NCI-H2171 treated with DMSO at 0.1 percent for 48 hours (cell line): Measurements from ENCODE around the gene ATRN.
"Not testable (repeated sequence)": the region's sequence is repeated elsewhere in the genome, so short reads cannot be mapped to it uniquely, and the experiment has no call there.

ENCODE experiments used
- DNase-seq: peaks from one replicate; lab custom pipeline; 2025; lab: John Stamatoyannopoulos, UW

The ATRN gene

DNA sequence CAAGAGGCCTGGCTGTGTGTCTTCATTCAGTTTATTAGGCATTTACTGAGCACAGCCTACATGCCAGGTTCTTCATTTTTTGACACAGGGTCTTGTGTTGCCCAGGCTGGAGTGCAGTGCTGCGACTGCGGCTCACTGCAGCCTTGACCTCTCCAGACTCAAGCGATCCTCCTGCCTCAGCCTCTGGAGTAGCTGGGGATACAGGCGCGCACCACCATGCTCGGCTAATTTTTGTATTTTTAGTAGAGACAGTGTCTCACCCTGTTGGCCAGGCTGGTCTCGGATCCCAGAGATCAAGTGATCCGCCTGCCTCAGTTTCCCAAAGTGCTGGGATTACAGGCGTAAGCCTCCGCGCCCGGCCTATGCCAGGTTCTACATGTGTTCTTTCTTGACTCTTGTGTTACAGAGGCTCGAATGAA lies 601 bp upstream of the ATRN start:
- DNase-seq: no peak

DNA sequence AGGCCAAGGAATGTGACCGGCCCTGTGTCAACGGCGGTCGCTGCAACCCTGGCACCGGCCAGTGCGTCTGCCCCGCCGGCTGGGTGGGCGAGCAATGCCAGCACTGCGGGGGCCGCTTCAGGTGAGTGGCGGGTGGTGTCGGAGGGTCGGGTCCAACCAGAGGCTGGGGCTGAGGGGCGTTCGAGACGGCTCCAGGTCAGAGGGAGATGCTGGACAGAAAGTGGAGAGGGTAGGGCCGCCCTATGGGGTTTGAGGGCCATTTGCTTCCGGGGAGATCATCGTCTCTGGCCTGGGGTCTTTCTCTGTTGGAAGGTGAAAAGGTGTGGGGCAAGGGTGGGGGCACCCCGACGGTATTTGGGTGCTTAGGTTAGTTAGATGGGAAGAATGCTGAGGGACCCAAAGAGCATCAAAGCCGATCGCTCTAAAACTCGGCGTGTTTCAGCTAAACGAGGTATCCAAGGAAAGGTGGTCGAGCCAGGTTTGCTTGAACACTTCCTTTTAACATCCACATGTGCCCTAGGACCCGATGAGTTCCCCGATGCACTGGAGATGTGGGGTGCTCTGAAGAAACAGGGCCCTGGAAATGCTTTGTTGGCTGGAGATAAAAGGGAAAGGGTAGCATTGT lies 691 bp downstream of the ATRN start:
- no peak for DNase-seq

DNA sequence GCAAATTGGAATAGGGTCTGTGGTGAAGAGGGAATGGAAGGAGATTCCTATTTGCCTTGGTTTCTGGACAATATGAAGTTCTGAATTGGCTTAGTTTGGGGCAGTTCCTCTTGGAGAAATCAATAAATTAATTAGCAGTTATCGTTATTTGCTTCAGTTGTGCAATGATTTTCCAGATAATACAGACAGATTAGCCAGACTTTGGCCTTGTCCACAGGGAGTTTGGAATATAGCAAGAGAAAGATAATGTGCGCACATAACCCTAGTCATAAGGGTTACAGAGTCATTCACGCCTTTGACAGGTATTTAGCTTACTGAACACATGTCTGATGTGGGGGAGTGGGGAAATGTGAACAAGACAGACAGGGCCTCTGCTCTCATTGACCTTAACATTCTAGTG lies 1.3 kb downstream of the ATRN start:
- DNase-seq: no peak

DNA sequence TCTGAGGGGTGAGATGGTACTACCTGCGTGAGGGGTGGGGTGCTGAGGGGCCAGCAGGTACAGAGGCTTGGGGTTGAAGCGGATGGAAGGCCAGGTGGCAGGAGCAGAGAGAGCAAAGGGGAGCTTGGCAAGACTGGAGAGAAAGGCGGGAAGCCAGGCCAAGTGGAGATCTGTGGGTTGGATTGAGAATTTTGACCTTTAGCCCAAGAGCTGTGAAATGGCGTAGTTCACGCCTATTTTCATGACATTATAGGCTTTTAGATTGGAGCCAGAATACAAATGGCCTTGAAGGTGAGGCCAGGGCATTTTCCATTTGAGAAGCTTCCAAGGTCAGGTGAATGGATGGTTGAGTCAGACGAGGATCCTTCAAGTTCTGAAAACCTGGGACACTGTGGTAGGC lies 2.5 kb downstream of the ATRN start:
- DNase-seq: no peak

DNA sequence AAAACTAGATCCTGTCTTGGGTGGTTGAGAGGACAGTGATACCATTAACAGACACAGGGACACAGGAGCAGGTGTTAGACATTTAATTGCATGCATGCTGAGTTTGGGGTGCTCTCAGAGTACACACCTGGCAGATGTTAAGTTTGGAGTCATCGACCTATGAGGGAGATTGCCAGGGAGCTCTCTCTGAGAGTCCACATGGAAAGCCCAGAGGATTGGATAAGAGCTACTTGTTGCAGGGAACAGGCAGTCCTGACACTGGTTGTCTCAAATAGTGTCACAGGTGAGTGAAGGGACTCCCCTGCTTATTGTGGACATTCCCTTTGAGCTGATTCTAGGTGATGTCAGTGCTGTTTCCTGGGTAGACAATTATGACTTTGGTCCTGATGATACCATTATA lies 3.1 kb downstream of the ATRN start:
- DNase-seq: peak; percentile 10

DNA sequence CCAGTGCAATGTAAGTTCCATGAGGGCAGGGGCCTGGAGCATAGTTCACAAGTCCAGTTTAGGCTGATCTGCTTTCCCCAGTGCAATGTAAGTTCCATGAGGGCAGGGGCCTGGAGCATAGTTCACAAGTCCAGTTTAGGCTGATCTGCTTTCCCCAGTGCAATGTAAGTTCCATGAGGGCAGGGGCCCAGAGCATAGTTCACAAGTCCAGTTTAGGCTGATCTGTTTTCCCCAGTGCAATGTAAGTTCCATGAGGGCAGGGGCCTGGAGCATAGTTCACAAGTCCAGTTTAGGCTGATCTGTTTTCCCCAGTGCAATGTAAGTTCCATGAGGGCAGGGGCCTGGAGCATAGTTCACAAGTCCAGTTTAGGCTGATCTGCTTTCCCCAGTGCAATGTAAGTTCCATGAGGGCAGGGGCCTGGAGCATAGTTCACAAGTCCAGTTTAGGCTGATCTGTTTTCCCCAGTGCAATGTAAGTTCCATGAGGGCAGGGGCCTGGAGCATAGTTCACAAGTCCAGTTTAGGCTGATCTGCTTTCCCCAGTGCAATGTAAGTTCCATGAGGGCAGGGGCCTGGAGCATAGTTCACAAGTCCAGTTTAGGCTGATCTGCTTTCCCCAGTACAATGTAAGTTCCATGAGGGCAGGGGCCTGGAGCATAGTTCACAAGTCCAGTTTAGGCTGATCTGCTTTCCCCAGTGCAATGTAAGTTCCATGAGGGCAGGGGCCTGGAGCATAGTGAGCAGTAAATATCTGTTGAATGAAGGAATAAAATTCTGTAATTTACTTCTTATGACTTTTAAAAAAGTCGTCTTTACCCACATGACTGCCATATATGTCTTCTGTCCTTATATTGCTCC lies 6.4 kb downstream of the ATRN start:
- not testable (repeated sequence) for DNase-seq

DNA sequence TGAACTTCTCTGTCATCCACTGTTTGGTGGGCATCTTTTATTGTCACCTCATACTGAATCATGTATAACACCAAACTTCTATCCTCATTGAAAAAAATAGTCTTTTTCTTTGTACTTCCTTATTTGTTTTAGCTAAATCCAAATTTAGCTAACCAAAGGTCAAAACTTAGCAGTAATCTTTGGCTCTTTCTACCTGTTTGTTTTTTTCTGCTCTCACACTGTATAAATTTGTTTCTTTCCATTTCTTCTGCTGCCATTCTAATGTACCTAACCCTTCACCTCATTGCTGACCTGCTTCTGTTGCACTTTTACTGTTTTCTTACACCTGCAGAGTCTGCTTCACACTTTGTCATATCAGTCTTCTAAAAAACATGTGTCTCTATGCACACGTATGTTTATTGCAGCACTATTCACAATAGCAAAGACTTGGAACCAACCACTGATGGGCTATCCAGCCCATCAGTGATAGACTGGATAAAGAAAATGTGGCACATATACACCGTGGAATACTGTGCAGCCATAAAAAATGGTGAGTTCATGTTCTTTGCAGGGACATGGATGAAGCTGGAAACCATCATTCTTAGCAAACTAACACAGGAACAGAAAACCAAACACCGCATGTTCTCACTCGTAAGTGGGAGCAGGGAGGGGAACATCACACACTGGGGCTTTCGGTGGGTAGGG lies 7.2 kb downstream of the ATRN start:
- no peak for DNase-seq

DNA sequence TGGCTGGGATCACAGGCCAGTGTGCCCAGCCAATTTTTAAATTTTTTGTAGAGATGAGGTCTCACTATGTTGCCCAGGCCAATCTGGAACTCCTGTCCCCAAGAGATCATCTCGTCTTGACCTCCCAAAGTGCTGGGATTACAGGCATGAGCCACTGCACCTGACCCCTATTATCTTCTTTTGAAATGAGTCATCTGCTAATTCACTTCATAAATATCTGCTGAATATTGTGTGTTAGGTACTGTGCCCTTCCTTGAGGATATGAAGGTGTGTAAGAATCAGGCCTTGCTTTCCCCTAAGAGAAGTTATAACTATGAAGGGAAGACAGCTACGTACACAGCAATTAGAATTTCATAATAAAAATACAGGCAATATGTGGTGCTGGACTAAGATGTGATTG lies 8.2 kb downstream of the ATRN start:
- DNase-seq: no peak

DNA sequence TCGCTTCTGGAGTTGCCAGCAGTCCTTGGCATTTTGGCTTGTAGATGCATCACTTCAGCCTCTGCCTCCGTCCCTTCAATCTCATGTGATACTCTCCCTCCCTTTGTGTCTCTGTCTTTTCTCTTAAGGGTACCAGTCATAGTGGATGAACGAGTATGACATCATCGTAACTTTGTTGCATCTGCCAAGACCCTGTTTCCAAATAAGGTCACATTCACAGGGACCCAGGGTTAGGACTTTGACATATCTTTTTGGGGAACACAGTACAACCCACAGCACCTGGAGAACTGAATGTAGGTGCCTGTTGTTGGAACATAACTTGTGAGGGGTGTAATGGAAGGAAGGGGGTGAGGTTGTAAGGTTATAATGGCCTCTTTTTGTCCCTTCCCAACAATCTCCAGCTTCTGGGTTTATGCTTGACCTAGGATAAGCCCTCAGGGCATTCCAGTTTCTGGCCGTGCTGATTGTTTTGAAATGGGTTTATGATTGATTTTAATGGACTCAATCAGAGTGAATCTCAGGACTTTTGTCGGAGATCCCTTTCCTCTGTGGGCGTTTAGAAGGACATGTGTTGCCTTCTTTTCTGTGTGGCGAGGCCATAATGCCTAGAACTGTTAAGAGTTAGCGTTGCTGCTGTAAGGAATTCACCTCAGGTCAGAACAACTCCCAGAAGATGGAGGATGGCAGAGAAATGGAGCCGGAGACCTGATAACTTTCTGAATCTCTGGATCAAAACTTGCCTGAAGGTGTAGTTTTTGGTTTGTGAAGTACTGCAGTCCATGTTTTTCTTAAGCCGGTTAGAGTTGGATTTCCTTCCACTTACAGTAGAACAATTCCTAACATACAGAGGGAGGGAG lies 9.2 kb downstream of the ATRN start:
- DNase-seq: no peak

DNA sequence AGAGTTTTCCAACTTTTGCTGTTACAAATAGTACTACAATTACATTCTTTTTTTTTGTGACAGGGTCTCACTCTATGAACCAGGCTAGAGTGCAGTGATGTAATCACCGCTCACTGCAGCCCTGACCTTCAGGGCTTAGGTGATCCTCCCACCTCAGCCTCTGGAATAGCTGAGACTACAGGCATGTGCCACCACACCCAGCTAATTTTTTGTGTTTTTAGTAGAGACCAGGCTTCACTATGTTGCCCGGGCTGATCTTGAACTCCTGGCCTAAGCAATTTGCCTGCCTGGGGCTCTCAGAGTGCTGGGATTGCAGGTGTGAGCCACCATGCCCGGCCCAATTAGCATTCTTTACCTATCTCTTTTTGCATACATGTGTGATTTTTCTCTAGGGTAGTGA lies 12.5 kb downstream of the ATRN start:
- no peak for DNase-seq

DNA sequence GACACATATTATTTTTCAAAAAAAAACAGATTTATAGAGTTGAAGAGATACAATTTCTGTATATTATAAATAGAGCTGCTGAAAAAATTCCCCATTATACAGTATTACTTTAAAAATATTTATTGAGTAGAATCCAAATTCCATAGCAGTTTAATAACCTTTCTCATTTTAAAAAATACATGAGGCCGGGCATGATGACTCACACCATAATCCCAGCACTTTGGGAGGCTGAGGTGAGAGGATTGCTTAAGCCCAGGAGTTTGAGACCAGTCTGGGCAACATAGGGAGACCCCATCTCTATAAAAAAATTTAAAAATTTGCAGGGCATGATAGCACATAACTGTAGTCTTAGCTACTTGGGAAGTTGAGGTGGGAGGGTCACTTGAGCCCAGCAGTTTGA lies 13.0 kb downstream of the ATRN start:
- DNase-seq: no peak

DNA sequence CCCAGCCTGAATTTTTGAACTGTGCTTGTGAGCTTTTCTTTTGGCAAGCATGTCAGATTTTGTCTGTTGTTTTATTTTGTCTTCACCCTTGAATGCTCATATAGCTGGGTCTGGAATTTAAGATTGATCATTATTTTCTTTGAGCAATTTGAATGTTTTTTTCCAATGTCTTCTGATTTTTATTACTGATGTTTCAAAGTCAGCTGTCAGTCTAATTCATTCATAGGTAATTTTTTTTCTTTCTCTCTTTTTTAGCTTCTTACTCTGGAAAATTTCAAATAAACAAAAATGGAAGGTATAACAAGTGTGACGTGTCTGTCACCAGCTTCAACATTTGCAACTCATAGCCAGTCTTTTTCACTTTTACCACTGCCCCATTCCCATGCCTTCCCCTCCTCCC lies 15.1 kb downstream of the ATRN start:
- no peak for DNase-seq

DNA sequence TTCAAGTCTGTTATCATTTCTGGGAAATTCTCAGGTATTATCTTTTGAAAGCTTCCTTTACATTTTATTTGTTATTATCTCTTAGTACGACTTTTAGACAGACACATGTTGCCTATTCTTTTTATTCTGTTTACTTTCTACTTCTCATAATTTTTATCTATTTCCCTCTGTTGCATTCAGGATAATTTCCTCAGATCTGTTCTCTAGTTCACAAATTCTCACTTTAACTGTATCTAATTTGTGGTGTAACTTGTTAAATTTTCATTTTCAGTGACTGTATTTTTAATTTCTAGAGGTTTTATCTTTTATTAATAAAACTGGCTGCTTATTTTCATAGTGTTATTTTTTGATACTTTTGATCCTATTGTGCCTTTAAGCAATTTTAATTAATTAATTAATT lies 16.0 kb downstream of the ATRN start:
- DNase-seq: no peak

DNA sequence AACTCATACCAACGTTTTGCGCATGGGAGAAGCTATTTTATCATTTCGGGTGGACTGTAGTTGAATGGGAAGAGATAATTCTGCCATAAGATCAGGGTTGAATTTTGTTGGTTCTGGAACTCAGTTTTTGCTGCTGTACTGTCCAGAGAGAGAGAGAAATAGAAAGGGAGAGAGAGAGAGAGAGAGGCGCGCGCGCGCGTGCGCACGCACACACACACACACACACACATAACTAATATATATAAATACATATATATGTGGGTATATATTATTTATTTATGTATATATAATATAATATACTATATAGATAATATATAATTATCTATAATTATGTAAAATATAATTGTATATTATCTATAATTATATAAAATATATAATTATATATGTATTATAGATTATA lies 21.9 kb downstream of the ATRN start:
- DNase-seq: no peak

DNA sequence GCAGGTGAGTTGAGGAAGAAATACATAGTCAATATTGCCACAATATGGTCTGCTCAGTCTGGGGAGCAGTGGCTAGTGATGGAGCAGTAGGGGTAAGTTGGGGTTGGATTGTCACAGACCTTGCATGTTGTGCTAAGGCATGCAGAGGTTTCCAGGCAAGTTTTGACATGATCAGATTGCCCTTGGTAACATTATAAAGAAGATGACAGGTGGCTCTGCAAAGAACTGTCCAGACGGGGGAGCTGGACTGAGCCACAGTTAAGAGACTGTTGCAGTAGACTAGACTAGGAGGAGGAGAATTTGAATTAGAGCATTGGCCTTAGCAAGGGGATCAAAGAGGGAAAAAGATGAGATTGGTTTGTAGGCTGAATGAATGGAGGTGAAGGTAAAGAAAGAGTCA lies 23.4 kb downstream of the ATRN start:
- DNase-seq: no peak

DNA sequence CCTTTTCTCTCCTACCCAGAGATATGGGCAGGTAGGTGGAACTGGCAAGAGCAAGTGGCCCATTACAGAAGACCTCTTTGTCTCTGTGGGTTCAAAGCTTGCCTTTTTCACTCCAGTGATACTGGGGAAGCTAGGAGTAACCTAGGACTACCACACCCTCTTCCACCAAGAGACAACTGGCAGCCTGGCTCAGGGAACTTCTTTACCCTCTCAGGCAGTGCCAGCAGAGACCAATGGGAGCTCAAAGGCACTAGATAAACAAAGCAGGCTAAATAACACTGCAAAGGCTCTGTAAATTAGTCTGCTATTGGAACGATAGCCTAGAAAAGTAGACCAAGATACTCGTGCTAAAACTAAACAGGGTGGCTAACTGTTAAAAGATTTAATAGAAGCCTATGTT lies 32.1 kb downstream of the ATRN start:
- no peak for DNase-seq

DNA sequence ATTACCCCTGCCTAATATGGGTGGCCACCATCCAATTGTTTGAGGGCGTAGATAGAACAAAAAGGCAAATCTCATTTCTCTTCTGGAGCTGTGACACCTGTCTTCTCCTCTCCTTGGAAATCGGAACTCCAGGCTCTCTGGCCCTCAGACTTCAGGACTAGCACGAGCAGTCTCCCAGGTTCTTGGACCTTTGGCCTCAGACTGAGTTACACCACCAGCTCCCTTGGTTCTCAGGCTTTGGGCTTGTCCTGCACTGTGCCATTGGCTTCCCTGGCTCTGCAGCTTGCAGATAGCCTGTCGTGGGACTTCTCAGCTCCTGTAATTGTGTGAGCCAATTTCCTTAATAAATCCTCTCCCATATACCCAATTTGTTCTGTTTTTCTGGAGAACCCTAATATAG lies 34.3 kb downstream of the ATRN start:
- no peak for DNase-seq

DNA sequence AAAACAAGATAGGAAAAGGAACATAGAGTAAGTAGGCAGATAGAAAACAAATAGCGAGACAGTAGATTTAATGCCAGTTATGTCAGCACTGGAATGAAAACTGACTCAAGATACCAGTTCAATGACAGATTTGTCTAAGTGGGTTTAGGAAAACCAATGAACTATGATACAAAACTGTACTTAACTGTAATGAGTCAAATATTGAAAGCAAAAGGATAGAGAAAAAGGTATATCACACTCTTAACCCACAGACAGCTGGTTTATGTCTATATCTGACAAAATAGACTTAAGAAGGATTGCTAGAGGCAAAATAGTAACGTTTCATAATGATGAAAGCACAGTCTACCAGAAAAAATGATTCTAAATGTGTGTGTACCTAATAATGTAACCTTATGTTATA lies 38.2 kb downstream of the ATRN start:
- no peak for DNase-seq

DNA sequence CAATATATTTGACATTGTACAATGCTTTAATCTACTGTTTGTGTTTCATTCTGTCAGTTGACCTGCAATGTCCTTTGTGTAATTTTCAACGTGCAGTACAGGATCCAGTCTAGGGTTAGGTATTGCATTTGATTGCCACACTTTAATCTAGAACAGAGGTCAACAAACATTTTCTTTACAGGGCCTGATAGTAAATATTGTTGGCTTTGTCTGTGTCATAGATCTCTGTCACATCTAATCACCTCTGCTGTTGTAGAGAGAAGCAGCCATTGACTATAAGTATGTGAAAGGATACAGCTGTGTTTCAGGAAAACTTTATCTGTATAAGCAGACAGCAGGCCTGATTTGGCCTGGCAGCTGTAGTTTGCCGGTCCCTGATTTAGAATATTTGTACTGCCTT lies 39.3 kb downstream of the ATRN start:
- DNase-seq: no peak

DNA sequence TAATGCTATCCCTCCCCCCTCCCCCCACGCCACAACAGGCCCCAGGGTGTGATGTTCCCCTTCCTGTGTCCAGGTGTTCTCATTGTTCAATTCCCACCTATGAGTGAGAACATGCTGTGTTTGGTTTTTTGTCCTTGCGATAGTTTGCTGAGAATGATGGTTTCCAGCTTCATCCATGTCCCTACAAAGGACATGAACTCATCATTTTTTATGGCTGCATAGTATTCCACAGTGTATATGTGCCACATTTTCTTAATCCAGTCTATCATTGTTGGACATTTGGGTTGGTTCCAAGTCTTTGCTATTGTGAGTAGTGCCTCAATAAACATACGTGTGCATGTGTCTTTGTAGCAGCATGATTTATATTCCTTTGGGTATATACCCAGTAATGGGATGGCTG lies 41.4 kb downstream of the ATRN start:
- not testable (repeated sequence) for DNase-seq

DNA sequence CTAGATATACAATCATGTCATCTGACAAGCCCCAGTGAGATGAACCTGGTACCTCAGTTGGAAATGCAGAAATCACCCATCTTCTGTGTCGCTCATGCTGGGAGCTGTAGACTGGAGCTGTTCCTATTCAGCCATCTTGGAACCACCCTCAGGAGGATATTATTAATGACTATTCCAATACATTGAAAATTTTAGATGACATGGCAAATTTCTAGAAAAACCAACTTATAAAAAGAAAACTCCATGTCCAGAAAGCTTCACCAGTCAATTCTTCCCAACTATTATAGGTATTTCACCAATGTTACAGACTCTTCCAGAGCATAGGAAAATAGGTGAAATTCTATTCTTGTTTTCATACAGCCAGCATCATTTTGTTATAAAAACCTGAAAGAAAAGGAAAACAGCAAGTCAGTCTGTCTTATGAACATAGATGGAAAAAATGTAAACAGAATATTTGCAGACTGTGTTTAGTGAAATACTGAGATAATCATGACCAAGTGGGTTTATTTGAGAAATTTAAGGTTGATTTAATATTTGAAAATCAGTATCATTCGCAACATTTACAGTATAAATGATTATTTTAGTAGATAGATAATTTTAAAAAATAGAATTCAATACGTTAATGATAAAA lies 43.3 kb downstream of the ATRN start:
- DNase-seq: no peak
